ENCODE measurements around the gene ARHGAP19. TPM values are rescaled to one million over a fixed set of nuclear protein-coding genes. Genes with fewer than 3 reads are reported as not detected.

Gene ARHGAP19
- total and polyA plus RNA-seq, 7 donors: 3.0 to 9.1 (median 6.0) TPM

- DNase-seq: no peak
- WGBS, 2 donors: 59 to 66% methylated on average over 5 of the region's 5 CpGs
- H3K36me3 ChIP-seq: no peaks in the 10 kb centered on the region
- H3K9me3 ChIP-seq: no peaks in the 10 kb centered on the region
- TF ChIP-seq POLR2AphosphoS5 (IDR thresholded peaks at IDR 0.05) (no peak), EP300 (IDR thresholded peaks at IDR 0.05) (no peak), POLR2A (IDR thresholded peaks at IDR 0.05) (no peak)
- TF ChIP-seq, protein P1, sequence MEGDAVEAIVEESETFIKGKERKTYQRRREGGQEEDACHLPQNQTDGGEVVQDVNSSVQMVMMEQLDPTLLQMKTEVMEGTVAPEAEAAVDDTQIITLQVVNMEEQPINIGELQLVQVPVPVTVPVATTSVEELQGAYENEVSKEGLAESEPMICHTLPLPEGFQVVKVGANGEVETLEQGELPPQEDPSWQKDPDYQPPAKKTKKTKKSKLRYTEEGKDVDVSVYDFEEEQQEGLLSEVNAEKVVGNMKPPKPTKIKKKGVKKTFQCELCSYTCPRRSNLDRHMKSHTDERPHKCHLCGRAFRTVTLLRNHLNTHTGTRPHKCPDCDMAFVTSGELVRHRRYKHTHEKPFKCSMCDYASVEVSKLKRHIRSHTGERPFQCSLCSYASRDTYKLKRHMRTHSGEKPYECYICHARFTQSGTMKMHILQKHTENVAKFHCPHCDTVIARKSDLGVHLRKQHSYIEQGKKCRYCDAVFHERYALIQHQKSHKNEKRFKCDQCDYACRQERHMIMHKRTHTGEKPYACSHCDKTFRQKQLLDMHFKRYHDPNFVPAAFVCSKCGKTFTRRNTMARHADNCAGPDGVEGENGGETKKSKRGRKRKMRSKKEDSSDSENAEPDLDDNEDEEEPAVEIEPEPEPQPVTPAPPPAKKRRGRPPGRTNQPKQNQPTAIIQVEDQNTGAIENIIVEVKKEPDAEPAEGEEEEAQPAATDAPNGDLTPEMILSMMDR (IDR thresholded peaks at IDR 0.05): no peak
- peaks cover 0 to 7% (median 2%) of the 10 kb centered on the region in 4 donors for H3K4me1 ChIP-seq
- intact Hi-C loops (cut with DNase I): no loop called here
- no peak overlapping the region for H3K27ac ChIP-seq
- peaks cover 0 to 48% (median 9%) of the 10 kb centered on the region in 3 donors for H3K27me3 ChIP-seq
- no peak overlapping the region for H3K4me3 ChIP-seq
Measured at GRCh38 chr10:97176226-97176625, 116.2 kb downstream of the ARHGAP19 start.

- Histone ChIP-seq H3K36me3 (no peaks in the 10 kb centered on the region), H3K27ac (no peak overlapping the region), H3K4me1 (peaks cover 0 to 7% (median 2%) of the 10 kb centered on the region in 4 donors), H3K27me3 (peaks cover 0 to 48% (median 9%) of the 10 kb centered on the region in 3 donors), H3K4me3 (no peak overlapping the region), H3K9me3 (no peaks in the 10 kb centered on the region)
- DNase-seq: no peak
- WGBS, 2 donors: 93 to 94% methylated on average over 4 of the region's 4 CpGs
- intact Hi-C loops (cut with DNase I): no loop called here
- TF ChIP-seq EP300 (IDR thresholded peaks at IDR 0.05): no peak
- TF ChIP-seq POLR2AphosphoS5 (IDR thresholded peaks at IDR 0.05): no peak
- no peak for TF ChIP-seq POLR2A (IDR thresholded peaks at IDR 0.05)
- TF ChIP-seq, protein P1 (IDR thresholded peaks at IDR 0.05): no peak
Measured at GRCh38 chr10:97175586-97175985, 116.9 kb downstream of the ARHGAP19 start.

DNA sequence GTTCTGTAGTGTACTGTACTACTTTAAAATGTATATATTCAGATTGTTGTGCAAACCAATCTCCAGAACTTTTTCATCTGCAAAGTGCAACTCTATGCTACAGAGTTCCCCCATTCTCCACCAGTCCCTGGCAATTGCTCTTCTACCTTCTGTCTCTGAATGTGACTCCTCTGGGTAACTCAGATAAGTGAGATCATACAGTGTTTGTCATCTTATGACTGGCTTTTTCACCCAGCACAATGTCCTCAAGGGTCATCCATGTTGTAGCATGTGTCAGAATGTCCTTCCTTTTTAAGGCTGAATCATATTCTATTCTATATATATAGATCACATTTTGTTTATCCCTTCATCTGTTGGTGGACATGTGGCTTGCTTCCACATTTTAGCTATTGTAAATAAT, 117.5 kb downstream of the ARHGAP19 start:
- Histone ChIP-seq H3K9me3 (no peaks in the 10 kb centered on the region), H3K27ac (no peak overlapping the region), H3K27me3 (peaks cover 0 to 47% (median 9%) of the 10 kb centered on the region in 3 donors), H3K36me3 (no peaks in the 10 kb centered on the region), H3K4me3 (no peak overlapping the region), H3K4me1 (peaks cover 0 to 7% (median 2%) of the 10 kb centered on the region in 4 donors)
- intact Hi-C loops (cut with DNase I): no loop called here
- TF ChIP-seq, protein P1 (IDR thresholded peaks at IDR 0.05): no peak
- TF ChIP-seq POLR2AphosphoS5 (IDR thresholded peaks at IDR 0.05): no peak
- TF ChIP-seq POLR2A (IDR thresholded peaks at IDR 0.05): no peak
- no peak for TF ChIP-seq EP300 (IDR thresholded peaks at IDR 0.05)
- no peak for DNase-seq

GRCh38 chr10:97174276-97174775, 118.1 kb downstream of the ARHGAP19 start:
- Histone ChIP-seq H3K36me3 (no peaks in the 10 kb centered on the region), H3K9me3 (no peaks in the 10 kb centered on the region), H3K4me3 (no peak overlapping the region), H3K27me3 (peaks cover 0 to 43% (median 9%) of the 10 kb centered on the region in 3 donors), H3K27ac (no peak overlapping the region), H3K4me1 (peaks cover 0 to under 1% (median 0%) of the 10 kb centered on the region in 4 donors)
- no peak for DNase-seq
- intact Hi-C loops (cut with DNase I): no loop called here
- no peak for TF ChIP-seq POLR2A (IDR thresholded peaks at IDR 0.05)
- no peak for TF ChIP-seq POLR2AphosphoS5 (IDR thresholded peaks at IDR 0.05)
- TF ChIP-seq, protein P1 (IDR thresholded peaks at IDR 0.05): no peak
- TF ChIP-seq EP300 (IDR thresholded peaks at IDR 0.05): no peak
- 96 to 97% methylated on average over 5 of the region's 5 CpGs for WGBS, 2 donors

- no peak overlapping the region for H3K27ac ChIP-seq
- H3K36me3 ChIP-seq: no peaks in the 10 kb centered on the region
- H3K9me3 ChIP-seq: no peaks in the 10 kb centered on the region
- peaks cover 0 to 39% (median 9%) of the 10 kb centered on the region in 3 donors for H3K27me3 ChIP-seq
- intact Hi-C loops (cut with DNase I): no loop called here
- no peak for DNase-seq
- TF ChIP-seq POLR2A (IDR thresholded peaks at IDR 0.05) (no peak), POLR2AphosphoS5 (IDR thresholded peaks at IDR 0.05) (no peak), EP300 (IDR thresholded peaks at IDR 0.05) (no peak)
- TF ChIP-seq, protein P1 (IDR thresholded peaks at IDR 0.05): no peak
- H3K4me3 ChIP-seq: no peak overlapping the region
- H3K4me1 ChIP-seq: no peaks in the 10 kb centered on the region
- WGBS, 2 donors: 83 to 84% methylated on average over 6 of the region's 6 CpGs
Measured at GRCh38 chr10:97173036-97173435, 119.4 kb downstream of the ARHGAP19 start.

Data from sigmoid colon (tissue), 7 donors.